K562 (cell line): ENCODE results near the gene PPP1R13L. TPM values are rescaled to one million over a fixed set of nuclear protein-coding genes. Genes with fewer than 3 reads are reported as not detected.
A peak's percentile ranks its signal among the peaks of the same experiment; 100 is the strongest.
"Not testable (repeated sequence)": the region's sequence is repeated elsewhere in the genome, so short reads cannot be mapped to it uniquely, and the experiment has no call there.

Source experiments
- ATAC-seq: fragments of 200-7000 bp; cut with Tn5 transposase; 3 replicates; pipeline ENCODE4 v1.9.1; 2020; ENCODE audit warnings: moderate library complexity
- BruUV-seq: library from RNA; stranded (reverse); fragments of 400-500 nt; replicated peaks from 2 replicates; lab custom pipeline; 2021; lab: Mats Ljungman, UMichigan
- CTCF ChIA-PET: fragments of 300-600 bp; formaldehyde crosslinking; extraction: SDS; loops from one replicate; lab custom pipeline; 2021; ENCODE audit warnings: low intra/inter-chr PET ratio; lab: Yijun Ruan, JAX
- POLR2A ChIA-PET: fragments of 300-600, 350-650 bp; sonication (Branson Sonifier 250); formaldehyde crosslinking; extraction: SDS; loops from one replicate; lab custom pipeline; 2021; ENCODE audit warnings: antibody characterized with exemption, inconsistent platforms; lab: Yijun Ruan, JAX
- DNase-seq, 4 experiments: peaks; one replicate each; pipeline versions ENCODE4 v3.0.0 to v3.0.0-alpha.2; 2011 to 2018; ENCODE audit warnings: low spot score in 3 of 4, mixed read lengths in 3 of 4; ENCODE audit errors: extremely low read depth in 1 of 4
- FAIRE-seq: peaks from 2 replicates; lab custom pipeline; 2011; peaks lifted over from hg19 to GRCh38; lab: Jason Lieb, UNC
- H2AFZ ChIP-seq: 2 replicates; pipeline ENCODE4 v1.6.0; 2011; ENCODE audit warnings: low read depth, low read length, control low read depth, inconsistent platforms
- H3K27ac ChIP-seq: fragments of 200-600 bp; 3 replicates; pipeline ENCODE4 v1.8.0; 2011; ENCODE audit warnings: low read depth, mild to moderate bottlenecking, control low read depth, inconsistent platforms, low read length, moderate library complexity, mixed read lengths; ENCODE audit errors: extremely low read depth
- H3K27me3 ChIP-seq, 2 experiments: fragments of 300-600 bp in 1 of 2; 2 replicates in 1 of 2; 3 replicates in 1 of 2; pipeline versions ENCODE4 v1.6.0 to v1.8.0; 2011; ENCODE audit warnings: inconsistent platforms in 2 of 2, low read length in 2 of 2, mild to moderate bottlenecking in 1 of 2, mixed read lengths in 1 of 2, moderate library complexity in 1 of 2; ENCODE audit not compliant: control insufficient read depth in 2 of 2, insufficient read depth in 2 of 2
- H3K36me3 ChIP-seq: fragments of 300-600 bp; 3 replicates; pipeline ENCODE4 v1.8.0; 2011; ENCODE audit warnings: mild to moderate bottlenecking, low read length, inconsistent platforms; ENCODE audit not compliant: control insufficient read depth, insufficient read depth
- H3K4me1 ChIP-seq, 2 experiments: fragments of 200-600 bp in 1 of 2; replicated peaks in 1 of 2; 2 replicates in 1 of 2; 3 replicates in 1 of 2; pipeline versions ENCODE4 v1.5.1 to v1.8.0; 2011; ENCODE audit warnings: inconsistent platforms in 2 of 2, low read length in 2 of 2, mild to moderate bottlenecking in 1 of 2, mixed read lengths in 1 of 2, moderate library complexity in 1 of 2; ENCODE audit not compliant: control insufficient read depth in 2 of 2, insufficient read depth in 2 of 2
- H3K4me2 ChIP-seq: 2 replicates; pipeline ENCODE4 v1.6.1; 2011; ENCODE audit warnings: low read length, control low read depth, inconsistent platforms, mixed read lengths; ENCODE audit not compliant: insufficient read depth
- H3K4me3 ChIP-seq: fragments of 200-600 bp; sonication (generic), shearing (Covaris generic); 2 replicates; pipeline ENCODE4 v1.5.1; 2016; ENCODE audit warnings: control low read depth, inconsistent platforms
- H3K79me2 ChIP-seq: fragments of 200-600 bp; 3 replicates; pipeline ENCODE4 v1.8.0; 2011; ENCODE audit warnings: low read length, inconsistent platforms; ENCODE audit not compliant: control insufficient read depth, insufficient read depth
- H3K9ac ChIP-seq, 2 experiments: 2 replicates each; pipeline versions ENCODE4 v1.6.0 to v1.6.1; 2011; ENCODE audit warnings: low read depth in 2 of 2, low read length in 2 of 2, control low read depth in 1 of 2, inconsistent platforms in 1 of 2, mild to moderate bottlenecking in 1 of 2, mixed read lengths in 1 of 2; ENCODE audit not compliant: insufficient read depth in 1 of 2
- H3K9me1 ChIP-seq: one replicate; pipeline ENCODE4 v1.6.0; 2011; ENCODE audit warnings: inconsistent platforms, mild to moderate bottlenecking, low read length, moderate library complexity; ENCODE audit not compliant: control insufficient read depth, insufficient read depth
- H3K9me3 ChIP-seq: replicated peaks from 2 replicates; pipeline ENCODE4 v1.5.1; 2011; ENCODE audit warnings: low read depth, low read length, inconsistent platforms; ENCODE audit not compliant: control insufficient read depth, insufficient read depth
- H4K20me1 ChIP-seq: replicated peaks from 2 replicates; pipeline ENCODE4 v1.6.1; 2011; ENCODE audit warnings: low read length, inconsistent platforms, mixed read lengths; ENCODE audit not compliant: control insufficient read depth, insufficient read depth
- ATF3 ChIP-seq, 2 experiments: fragments of 450-650 bp in 1 of 2; sonication (generic) in 1 of 2; formaldehyde crosslinking in 1 of 2; IDR thresholded peaks in 1 of 2; conservative IDR thresholded peaks in 1 of 2; 2 replicates each; pipeline versions ENCODE4 v1.6.1 to v1.8.1; 2016 to 2023; ENCODE audit warnings: mild to moderate bottlenecking in 2 of 2, moderate library complexity in 2 of 2, inconsistent platforms in 1 of 2, missing genetic modification reagents in 1 of 2
- BHLHE40 ChIP-seq: IDR thresholded peaks from 2 replicates; pipeline ENCODE4 v1.6.1; 2011; ENCODE audit warnings: low read length, improper control_type of control experiment
- CBFA2T2 ChIP-seq: fragments of 450-650 bp; conservative IDR thresholded peaks from 2 replicates; pipeline ENCODE4 v1.6.1; 2017; ENCODE audit warnings: mild to moderate bottlenecking
- CBFA2T3 ChIP-seq: fragments of 450-650 bp; IDR thresholded peaks from 2 replicates; pipeline ENCODE4 v1.6.1; 2017
- CEBPG ChIP-seq, 3 experiments: fragments of 200-800 bp in 1 of 3; sonication (Bioruptor generic) in 1 of 3; sonication (generic) in 1 of 3; formaldehyde crosslinking in 1 of 3; IDR thresholded peaks in 2 of 3; conservative IDR thresholded peaks in 1 of 3; 2 replicates each; pipeline versions ENCODE4 v1.6.1 to v1.8.0; 2016 to 2022; ENCODE audit warnings: missing compliant biosample characterization in 2 of 3, missing genetic modification characterization in 2 of 3, mild to moderate bottlenecking in 1 of 3, missing genetic modification reagents in 1 of 3
- MYC ChIP-seq, 2 experiments: fragments of 250-450 bp in 1 of 2; sonication (Bioruptor Pico) in 1 of 2; IDR thresholded peaks; 2 replicates each; pipeline versions ENCODE4 v1.5.1 to v1.6.1; 2012 to 2021; ENCODE audit warnings: low read depth in 2 of 2, borderline replicate concordance in 1 of 2, improper control_type of control experiment in 1 of 2, low read length in 1 of 2, mild to moderate bottlenecking in 1 of 2, moderate library complexity in 1 of 2
- SOX6 ChIP-seq: fragments of 450-650 bp; IDR thresholded peaks from 2 replicates; pipeline ENCODE4 v1.6.1; 2014; ENCODE audit warnings: mild to moderate bottlenecking
- TFAP4 ChIP-seq: sonication (generic); formaldehyde crosslinking; IDR thresholded peaks from 2 replicates; pipeline ENCODE4 v1.8.0; 2022; ENCODE audit warnings: missing genetic modification reagents, mild to moderate bottlenecking, moderate library complexity, borderline replicate concordance
- TRIM24 ChIP-seq, 2 experiments: fragments of 450-650 bp; IDR thresholded peaks; 2 replicates each; pipeline ENCODE4 v1.6.1; 2016
- ZNF318 ChIP-seq, 2 experiments: fragments of 450-650 bp; IDR thresholded peaks; 2 replicates each; pipeline ENCODE4 v1.6.1; 2016; ENCODE audit warnings: mild to moderate bottlenecking in 2 of 2, borderline replicate concordance in 1 of 2, low read depth in 1 of 2, moderate library complexity in 1 of 2
- WGBS: fragments of 100-300 bp; shearing (Covaris generic); methylation state at CpG from one replicate; pipeline ENCODE4 v1.1.6; 2016; ENCODE audit warnings: low coverage, mixed read lengths; ENCODE audit not compliant: insufficient coverage; ENCODE audit errors: missing lambda C conversion rate; 5-methylcytosine and 5-hydroxymethylcytosine counted together
- in situ Hi-C: fragments of 300-500 bp; cut with MboI; formaldehyde crosslinking; loops from 4 replicates; pipeline ENCODE4 v1.15.0; 2018; ENCODE audit warnings: inconsistent platforms, mixed read lengths
- intact Hi-C: fragments of 100-400 bp; cut with micrococcal nuclease; formaldehyde crosslinking; loops from 2 replicates; pipeline ENCODE4 v1.14.2; 2022
- polyA plus RNA-seq, 8 experiments: library from polyadenylated mRNA; depleted of rRNA in 4 of 8; stranded (reverse) in 5 of 8; unstranded in 3 of 8; fragments of >200 nt; fragmentation: Nextera tagmentation in 2 of 8; fragmentation: Illumina TruSeq in 1 of 8; extraction: Ambion mirVana in 2 of 8; extraction: Trizol in 1 of 8; gene quantifications; 2 replicates each; pipeline versions ENCODE4 v1.2.1 to v1.2.3, GENCODE V29; 2011 to 2014; ENCODE audit warnings: inconsistent platforms in 1 of 8, missing spikeins in 1 of 8
- total RNA-seq, 7 experiments: library from RNA; depleted of rRNA in 6 of 7; stranded (reverse); fragments of >200 nt in 6 of 7; fragmentation: Illumina TruSeq in 2 of 7; extraction: Trizol in 2 of 7; gene quantifications; 2 replicates each; pipeline versions ENCODE4 v1.2.1 to v1.2.3, GENCODE V29; 2011 to 2021; ENCODE audit warnings: low replicate concordance in 1 of 7

PPP1R13L gene
- total and polyA plus RNA-seq, 9 of the 15 experiments (the other 6 are each of a cell fraction or from before 2014, with no cell fraction given) = 0.32 to 6.7 (median 2.0) TPM

DNA sequence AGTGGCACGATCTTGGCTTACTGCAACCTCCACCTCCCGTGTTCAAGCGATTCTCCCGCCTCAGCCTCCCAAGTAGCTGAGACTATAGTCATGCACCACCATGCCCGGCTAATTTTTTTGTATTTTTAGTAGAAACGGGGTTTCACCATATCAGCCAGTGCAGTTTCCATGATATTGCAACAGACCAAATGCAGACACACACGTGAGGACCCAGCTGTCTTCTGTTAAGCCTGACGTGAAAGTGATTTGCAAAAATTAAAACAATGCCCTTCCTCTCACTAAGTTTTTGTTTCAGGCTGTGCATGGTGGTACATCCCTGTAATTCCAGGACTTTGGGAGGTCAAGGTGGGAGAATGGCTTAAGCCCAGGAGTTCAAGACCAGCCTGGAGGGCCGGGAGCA lies 26.1 kb upstream of the PPP1R13L start:
- WGBS = 40% methylated on average over 9 of the region's 9 CpGs
- H3K9me3 ChIP-seq; H4K20me1 ChIP-seq; FAIRE-seq; H3K79me2 ChIP-seq; H3K27me3 ChIP-seq; BruUV-seq; H3K4me3 ChIP-seq; DNase-seq; H3K9me1 ChIP-seq; H3K27ac ChIP-seq; H3K36me3 ChIP-seq; H3K9ac ChIP-seq; CTCF ChIA-PET; ATAC-seq; intact Hi-C loops; in situ Hi-C loops; H3K4me2 ChIP-seq; H2AFZ ChIP-seq; TF ChIP-seq MYC (CRISPR knock-in tag; IDR thresholded peaks at IDR 0.05; ENCODE audit: borderline replicate concordance, low read depth); ATF3 (CRISPR knock-in tag; conservative IDR thresholded peaks at IDR 0.05): not testable (repeated sequence)
- peaks cover 2 to 19% of the 10 kb centered on the region in 2 experiments; a peak in 3 of 5 replicates for H3K4me1 ChIP-seq
- POLR2A ChIA-PET = interaction anchor here (0.6 to 2.8 kb wide), 11 partner anchors 9 to 1847 kb away, joined by 3 to 12 read pairs (median 3); partner anchors contain the start of gene FOSB
- TF ChIP-seq MYC (IDR thresholded peaks at IDR 0.05; ENCODE audit: low read depth, low read length) = 0 out of 2 replicates have a peak, but pooled peaks have one; percentile 13
- TF ChIP-seq ZNF318 (IDR thresholded peaks at IDR 0.05; ENCODE audit: borderline replicate concordance in 1 of 2, low read depth in 1 of 2) = 0 out of 4 replicates have a peak, but pooled peaks of 1 of the 2 experiments have one; percentile 59
- TF ChIP-seq TFAP4 (CRISPR knock-in tag) = peak; percentile 71
- peak; percentile 41; the same call in 1 of the 2 replicates for TF ChIP-seq CBFA2T3
- TF ChIP-seq CEBPG (CRISPR knock-in tag; IDR thresholded peaks at IDR 0.05) = peak; percentile 88
- TF ChIP-seq CEBPG (tag; conservative IDR thresholded peaks at IDR 0.05 in 1 of 2, IDR thresholded peaks at IDR 0.05 in 1 of 2) = peak in 1 of 2 experiments; percentile 38; a peak in 1 of 4 replicates
- TF ChIP-seq ATF3 (IDR thresholded peaks at IDR 0.05) = peak; percentile 15; the same call in 1 of the 2 replicates
- TF ChIP-seq TRIM24 (IDR thresholded peaks at IDR 0.05) = peak; percentile 44 to 57; a peak in 2 of 4 replicates
- peak; percentile 82 for TF ChIP-seq BHLHE40
- 0 out of 2 replicates have a peak, but pooled peaks have one; percentile 18 for TF ChIP-seq CBFA2T2
- peak; percentile 68 for TF ChIP-seq SOX6
